Karpas-422 (cell line): Measurements from ENCODE around the gene ELAVL2. TPM values are rescaled to one million over a fixed set of nuclear protein-coding genes. Genes with fewer than 3 reads are reported as not detected.

Experiments used
- DNase-seq: peaks from one replicate; pipeline ENCODE4 v3.0.0-alpha.2; 2015
- H2AFZ ChIP-seq: fragments of 200-600 bp; sonication (generic); 2 replicates; pipeline ENCODE4 v1.6.1; 2014; ENCODE audit warnings: antibody characterized with exemption, low read length, mixed read lengths
- H3K27ac ChIP-seq: fragments of 200-600 bp; sonication (generic); 2 replicates; pipeline ENCODE4 v1.5.1; 2014; ENCODE audit warnings: mild to moderate bottlenecking, low read length, moderate library complexity
- H3K27me3 ChIP-seq: fragments of 200-600 bp; sonication (generic); 2 replicates; pipeline ENCODE4 v1.6.1; 2014; ENCODE audit warnings: low read length, mixed read lengths
- H3K36me3 ChIP-seq: fragments of 200-600 bp; sonication (generic); 2 replicates; pipeline ENCODE4 v1.6.1; 2014; ENCODE audit warnings: low read length, mixed read lengths; ENCODE audit not compliant: insufficient read depth
- H3K4me1 ChIP-seq: fragments of 200-600 bp; sonication (generic); 2 replicates; pipeline ENCODE4 v1.6.1; 2014; ENCODE audit warnings: mild to moderate bottlenecking, low read length, mixed read lengths
- H3K4me2 ChIP-seq: fragments of 200-600 bp; sonication (generic); 2 replicates; pipeline ENCODE4 v1.6.1; 2014; ENCODE audit warnings: low read length, low read depth, mild to moderate bottlenecking; ENCODE audit not compliant: poor library complexity, severe bottlenecking
- H3K4me3 ChIP-seq: fragments of 200-600 bp; sonication (generic); 2 replicates; pipeline ENCODE4 v1.5.1; 2014; ENCODE audit warnings: mild to moderate bottlenecking, antibody characterized with exemption, low read length, mixed read lengths
- H3K79me2 ChIP-seq: fragments of 200-600 bp; sonication (generic); 2 replicates; pipeline ENCODE4 v1.6.1; 2014; ENCODE audit warnings: mild to moderate bottlenecking, low read length, mixed read lengths
- H3K9ac ChIP-seq: fragments of 200-600 bp; sonication (generic); 2 replicates; pipeline ENCODE4 v1.6.0; 2014; ENCODE audit warnings: low read length
- H3K9me2 ChIP-seq: fragments of 200-600 bp; sonication (generic), shearing (Covaris generic); replicated peaks from 2 replicates; pipeline ENCODE4 v1.6.0; 2014; ENCODE audit warnings: mild to moderate bottlenecking, low read length, moderate library complexity; ENCODE audit not compliant: insufficient read depth
- H3K9me3 ChIP-seq: fragments of 300-700, 200-600 bp; sonication (generic); 2 replicates; pipeline ENCODE4 v1.6.1; 2014; ENCODE audit warnings: low read length, mixed read lengths
- H4K20me1 ChIP-seq: fragments of 200-600 bp; sonication (generic); 2 replicates; pipeline ENCODE4 v1.6.1; 2014; ENCODE audit warnings: mild to moderate bottlenecking, antibody characterized with exemption, low read length, low read depth; ENCODE audit not compliant: insufficient read depth
- total RNA-seq: library from RNA; depleted of rRNA; stranded (reverse); fragments of >200 nt; shearing (Covaris generic); gene quantifications from 2 replicates; pipeline ENCODE4 v1.2.3, GENCODE V29; 2014; ENCODE audit warnings: low replicate concordance

Gene ELAVL2
- total RNA-seq, 1 experiment from 2014 or later = not detected

- no peak overlapping the region for H3K9ac ChIP-seq
These were observed 13.4 kb downstream of the ELAVL2 start for GRCh38 chr9:23812673-23813072.

GRCh38 chr9:23811633-23812032 lies 14.4 kb downstream of the ELAVL2 start:
- Histone ChIP-seq H3K9me3 (no peaks in the 10 kb centered on the region), H3K27ac (no peak overlapping the region), H3K4me3 (no peak overlapping the region), H3K79me2 (no peaks in the 10 kb centered on the region), H3K27me3 (no peaks in the 10 kb centered on the region), H4K20me1 (no peaks in the 10 kb centered on the region), H3K36me3 (no peaks in the 10 kb centered on the region), H2AFZ (no peak overlapping the region), H3K9ac (no peak overlapping the region), H3K9me2 (no peaks in the 10 kb centered on the region), H3K4me2 (no peak overlapping the region), H3K4me1 (no peaks in the 10 kb centered on the region)
- no peak for DNase-seq

More at GRCh38 chr9:23812673-23813072, 13.4 kb downstream of the ELAVL2 start:
- Histone ChIP-seq H3K4me1 (no peaks in the 10 kb centered on the region), H3K4me3 (no peak overlapping the region), H4K20me1 (no peaks in the 10 kb centered on the region), H3K27ac (no peak overlapping the region), H3K9me3 (no peaks in the 10 kb centered on the region), H2AFZ (no peak overlapping the region), H3K4me2 (no peak overlapping the region), H3K27me3 (no peaks in the 10 kb centered on the region), H3K36me3 (no peaks in the 10 kb centered on the region), H3K9me2 (no peaks in the 10 kb centered on the region), H3K79me2 (no peaks in the 10 kb centered on the region)
- DNase-seq = no peak

GRCh38 chr9:23803216-23803615 lies 22.8 kb downstream of the ELAVL2 start:
- Histone ChIP-seq H3K9me3 (no peaks in the 10 kb centered on the region), H3K36me3 (no peaks in the 10 kb centered on the region), H4K20me1 (no peaks in the 10 kb centered on the region), H3K79me2 (no peaks in the 10 kb centered on the region), H3K4me1 (no peaks in the 10 kb centered on the region), H2AFZ (no peak overlapping the region), H3K4me3 (no peak overlapping the region), H3K27ac (no peak overlapping the region), H3K9ac (no peak overlapping the region), H3K9me2 (no peaks in the 10 kb centered on the region), H3K27me3 (0 out of 2 replicates have a peak, but pooled peaks cover 3% of the 10 kb centered on the region), H3K4me2 (no peak overlapping the region)
- no peak for DNase-seq

GRCh38 chr9:23801523-23801922 lies 24.5 kb downstream of the ELAVL2 start:
- Histone ChIP-seq H3K36me3 (no peaks in the 10 kb centered on the region), H3K27me3 (0 out of 2 replicates have a peak, but pooled peaks cover 3% of the 10 kb centered on the region), H3K27ac (no peak overlapping the region), H3K79me2 (no peaks in the 10 kb centered on the region), H3K9me2 (no peaks in the 10 kb centered on the region), H3K4me3 (no peak overlapping the region), H3K4me1 (no peaks in the 10 kb centered on the region), H3K4me2 (no peak overlapping the region), H2AFZ (no peak overlapping the region), H3K9ac (no peak overlapping the region), H3K9me3 (no peaks in the 10 kb centered on the region), H4K20me1 (no peaks in the 10 kb centered on the region)
- DNase-seq = no peak

- Histone ChIP-seq H3K4me1 (no peaks in the 10 kb centered on the region), H3K27ac (no peak overlapping the region)
- DNase-seq = no peak
These were observed 26.5 kb downstream of the ELAVL2 start for GRCh38 chr9:23799521-23799920.

GRCh38 chr9:23798325-23798724 lies 27.7 kb downstream of the ELAVL2 start:
- Histone ChIP-seq H3K4me2 (no peak overlapping the region), H4K20me1 (no peaks in the 10 kb centered on the region), H3K36me3 (no peaks in the 10 kb centered on the region), H3K9ac (no peak overlapping the region), H2AFZ (no peak overlapping the region), H3K4me1 (no peaks in the 10 kb centered on the region), H3K4me3 (no peak overlapping the region), H3K27ac (no peak overlapping the region), H3K79me2 (no peaks in the 10 kb centered on the region), H3K9me2 (no peaks in the 10 kb centered on the region), H3K27me3 (0 out of 2 replicates have a peak, but pooled peaks cover 3% of the 10 kb centered on the region), H3K9me3 (no peaks in the 10 kb centered on the region)
- DNase-seq = no peak

More at GRCh38 chr9:23799521-23799920, 26.5 kb downstream of the ELAVL2 start:
- Histone ChIP-seq H3K9ac (no peak overlapping the region), H3K4me2 (no peak overlapping the region), H3K79me2 (no peaks in the 10 kb centered on the region), H4K20me1 (no peaks in the 10 kb centered on the region), H2AFZ (no peak overlapping the region), H3K36me3 (no peaks in the 10 kb centered on the region), H3K27me3 (0 out of 2 replicates have a peak, but pooled peaks cover 3% of the 10 kb centered on the region), H3K9me2 (no peaks in the 10 kb centered on the region), H3K4me3 (no peak overlapping the region), H3K9me3 (no peaks in the 10 kb centered on the region)

GRCh38 chr9:23796209-23796608 lies 29.8 kb downstream of the ELAVL2 start:
- Histone ChIP-seq H3K9ac (no peak overlapping the region), H3K79me2 (no peaks in the 10 kb centered on the region), H3K9me3 (no peaks in the 10 kb centered on the region), H3K27ac (no peak overlapping the region), H3K27me3 (0 out of 2 replicates have a peak, but pooled peaks cover 3% of the 10 kb centered on the region), H3K36me3 (no peaks in the 10 kb centered on the region), H3K4me3 (no peak overlapping the region), H4K20me1 (no peaks in the 10 kb centered on the region), H3K4me1 (no peaks in the 10 kb centered on the region), H3K9me2 (no peaks in the 10 kb centered on the region), H2AFZ (no peak overlapping the region), H3K4me2 (no peak overlapping the region)
- DNase-seq = no peak

GRCh38 chr9:23790351-23791260 lies 35.4 kb downstream of the ELAVL2 start:
- H3K27ac ChIP-seq = no peak overlapping the region
- no peaks in the 10 kb centered on the region for H3K79me2 ChIP-seq
- DNase-seq = no peak
- H3K27me3 ChIP-seq = no peaks in the 10 kb centered on the region
- no peaks in the 10 kb centered on the region for H4K20me1 ChIP-seq
- H3K4me2 ChIP-seq = no peak overlapping the region
- no peak overlapping the region for H2AFZ ChIP-seq
- no peak overlapping the region for H3K4me3 ChIP-seq
- H3K36me3 ChIP-seq = no peaks in the 10 kb centered on the region
- no peak overlapping the region for H3K9ac ChIP-seq
- no peaks in the 10 kb centered on the region for H3K4me1 ChIP-seq
- no peaks in the 10 kb centered on the region for H3K9me2 ChIP-seq
- H3K9me3 ChIP-seq = no peaks in the 10 kb centered on the region
